ENCODE measurements around the gene FBF1.

Gene FBF1, protein sequence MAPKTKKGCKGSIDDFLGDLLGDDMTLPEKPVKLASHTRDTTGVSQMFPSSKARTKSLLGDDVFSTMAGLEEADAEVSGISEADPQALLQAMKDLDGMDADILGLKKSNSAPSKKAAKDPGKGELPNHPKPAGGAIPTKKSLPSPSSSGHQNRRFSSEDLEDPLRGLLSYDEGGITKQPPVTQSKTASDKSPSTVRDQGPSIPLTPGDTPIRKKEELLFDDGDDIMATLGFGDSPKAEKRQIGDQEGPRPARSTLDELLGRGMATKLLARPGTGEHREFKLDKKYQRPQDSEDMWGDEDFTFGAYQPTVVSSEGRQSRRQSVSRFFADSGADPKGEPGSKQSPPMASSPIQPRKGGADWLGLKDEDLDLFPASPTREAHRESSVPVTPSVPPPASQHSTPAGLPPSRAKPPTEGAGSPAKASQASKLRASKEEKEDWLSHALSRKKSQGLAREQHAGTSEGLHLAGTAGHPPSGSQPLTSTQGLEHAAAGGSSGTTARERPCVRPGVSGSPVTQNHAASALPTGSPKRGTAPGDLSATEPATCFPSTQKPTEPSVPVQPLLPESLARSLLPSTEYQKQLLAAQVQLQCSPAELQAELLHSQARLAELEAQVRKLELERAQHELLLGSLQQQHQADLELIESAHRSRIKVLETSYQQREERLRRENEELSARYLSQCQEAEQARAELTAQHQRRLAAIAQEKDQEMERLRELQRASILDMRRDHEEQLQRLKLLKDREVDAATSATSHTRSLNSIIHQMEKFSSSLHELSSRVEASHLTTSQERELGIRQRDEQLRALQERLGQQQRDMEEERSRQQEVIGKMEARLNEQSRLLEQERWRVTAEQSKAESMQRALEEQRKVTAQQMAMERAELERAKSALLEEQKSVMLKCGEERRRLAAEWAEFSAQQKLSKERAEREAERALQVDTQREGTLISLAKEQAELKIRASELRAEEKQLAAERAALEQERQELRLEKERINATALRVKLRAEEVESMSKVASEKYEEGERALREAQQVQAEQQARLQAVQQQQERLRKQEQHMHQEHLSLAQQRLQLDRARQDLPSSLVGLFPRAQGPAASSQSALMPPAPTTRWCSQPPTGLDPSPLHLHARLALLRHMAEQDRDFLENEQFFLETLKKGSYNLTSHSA

GRCh38 chr17:75940727-75941441 lies at the start of gene FBF1:
Gene FBF1 (minus strand): TSS chr17:75941042. CDS start chr17:75938149, 2,893 bp downstream.
- Histone ChIP-seq H3K27me3 (ENCODE audit: control insufficient read depth in 5 of 5, insufficient read depth in 4 of 5, low read length in 5 of 5) (no peaks in the 10 kb centered on the region), H3K27ac (ENCODE audit: low read depth, low read length) (peak within 1 kb of the TSS; percentile 77), H3K4me3 (ENCODE audit: low read depth in 1 of 5, low read length in 5 of 5) (peak within 1 kb of the TSS; percentile 69 to 84 (median 78)), H3K9me3 (ENCODE audit: control insufficient read depth in 5 of 5, low read length in 5 of 5) (no peaks in the 10 kb centered on the region), H3K4me1 (ENCODE audit: control insufficient read depth in 5 of 5, insufficient read depth in 5 of 5, low read length in 5 of 5) (peaks cover 4 to 40% (median 26%) of the 10 kb centered on the region in 5 donors), H3K36me3 (ENCODE audit: control insufficient read depth in 5 of 5, insufficient read depth in 5 of 5, low read length in 5 of 5) (peaks cover 3 to 15% (median 6%) of the 10 kb centered on the region in 5 donors), H3K9ac (ENCODE audit: low read length in 5 of 5) (peak within 1 kb of the TSS; percentile 81 to 97 (median 90))

- Histone ChIP-seq H3K4me1 (ENCODE audit: control insufficient read depth in 5 of 5, insufficient read depth in 5 of 5, low read length in 5 of 5) (peaks cover 0 to 30% (median 17%) of the 10 kb centered on the region in 5 donors), H3K9me3 (ENCODE audit: control insufficient read depth in 5 of 5, low read length in 5 of 5) (no peaks in the 10 kb centered on the region), H3K27me3 (ENCODE audit: control insufficient read depth in 5 of 5, insufficient read depth in 4 of 5, low read length in 5 of 5) (no peaks in the 10 kb centered on the region), H3K36me3 (ENCODE audit: control insufficient read depth in 5 of 5, insufficient read depth in 5 of 5, low read length in 5 of 5) (peaks cover 0 to 15% (median 6%) of the 10 kb centered on the region in 5 donors), H3K27ac (ENCODE audit: low read depth, low read length) (no peak overlapping the region), H3K4me3 (ENCODE audit: low read depth in 1 of 5, low read length in 5 of 5) (no peak overlapping the region), H3K9ac (ENCODE audit: low read length in 5 of 5) (no peak overlapping the region)
Measured at GRCh38 chr17:75987041-75987440, 46.2 kb upstream of the FBF1 start.

- Histone ChIP-seq H3K36me3 (ENCODE audit: control insufficient read depth in 5 of 5, insufficient read depth in 5 of 5, low read length in 5 of 5) (peaks cover 0 to 6% (median 0%) of the 10 kb centered on the region in 5 donors), H3K9ac (ENCODE audit: low read length in 5 of 5) (no peak overlapping the region), H3K4me3 (ENCODE audit: low read depth in 1 of 5, low read length in 5 of 5) (no peak overlapping the region), H3K9me3 (ENCODE audit: control insufficient read depth in 5 of 5, low read length in 5 of 5) (no peaks in the 10 kb centered on the region), H3K4me1 (ENCODE audit: control insufficient read depth in 5 of 5, insufficient read depth in 5 of 5, low read length in 5 of 5) (peaks cover 0 to 39% (median 24%) of the 10 kb centered on the region in 5 donors), H3K27me3 (ENCODE audit: control insufficient read depth in 5 of 5, insufficient read depth in 4 of 5, low read length in 5 of 5) (no peaks in the 10 kb centered on the region), H3K27ac (ENCODE audit: low read depth, low read length) (no peak overlapping the region)
Measured at GRCh38 chr17:75985986-75986385, 45.1 kb upstream of the FBF1 start.

GRCh38 chr17:75983501-75984181 lies 42.8 kb upstream of the FBF1 start:
- H3K9me3 ChIP-seq (ENCODE audit: control insufficient read depth in 5 of 5, low read length in 5 of 5), result no peaks in the 10 kb centered on the region
- peaks cover 0 to 53% (median 40%) of the 10 kb centered on the region in 5 donors for H3K4me1 ChIP-seq (ENCODE audit: control insufficient read depth in 5 of 5, insufficient read depth in 5 of 5, low read length in 5 of 5)
- peaks cover 0 to 6% (median 0%) of the 10 kb centered on the region in 5 donors for H3K36me3 ChIP-seq (ENCODE audit: control insufficient read depth in 5 of 5, insufficient read depth in 5 of 5, low read length in 5 of 5)
- H3K27me3 ChIP-seq (ENCODE audit: control insufficient read depth in 5 of 5, insufficient read depth in 4 of 5, low read length in 5 of 5), result no peaks in the 10 kb centered on the region
- H3K9ac ChIP-seq (ENCODE audit: low read length in 5 of 5), result peak overlapping the region in 2 of 5 donors; percentile 52 to 70
- H3K27ac ChIP-seq (ENCODE audit: low read depth, low read length), result peak overlapping the region; percentile 64
- H3K4me3 ChIP-seq (ENCODE audit: low read depth in 1 of 5, low read length in 5 of 5), result no peak overlapping the region

DNA sequence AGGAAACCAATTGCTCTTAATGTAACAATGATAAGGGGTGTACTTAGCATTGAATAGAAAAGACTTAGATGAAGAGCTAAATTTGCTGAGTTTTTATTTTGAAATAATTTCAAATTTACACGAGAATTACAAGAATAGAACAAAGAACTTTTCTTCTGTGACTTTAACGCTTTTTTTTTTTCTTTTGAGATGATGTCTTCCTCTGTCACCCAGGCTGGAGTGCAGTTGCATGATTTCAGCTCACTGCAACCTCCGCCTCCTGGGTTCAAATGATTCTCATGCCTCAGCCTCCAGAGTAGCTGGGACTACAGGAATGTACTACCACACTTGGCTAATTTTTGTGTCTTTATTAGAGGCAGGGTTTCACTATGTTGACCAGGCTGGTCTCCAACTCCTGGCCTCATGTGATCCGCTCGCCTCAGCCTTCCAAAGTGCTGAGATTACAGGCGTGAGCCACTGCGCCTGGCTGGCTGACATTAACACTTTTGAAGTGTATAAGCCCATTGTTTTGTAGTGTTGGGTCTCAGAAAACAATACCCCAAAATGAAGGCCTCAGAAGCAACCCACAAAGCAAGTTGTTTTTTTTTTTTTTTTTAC lies 40.3 kb upstream of the FBF1 start:
- Histone ChIP-seq H3K27me3 (ENCODE audit: control insufficient read depth in 5 of 5, insufficient read depth in 4 of 5, low read length in 5 of 5) (no peaks in the 10 kb centered on the region), H3K36me3 (ENCODE audit: control insufficient read depth in 5 of 5, insufficient read depth in 5 of 5, low read length in 5 of 5) (no peaks in the 10 kb centered on the region), H3K9me3 (ENCODE audit: control insufficient read depth in 5 of 5, low read length in 5 of 5) (no peaks in the 10 kb centered on the region), H3K4me1 (ENCODE audit: control insufficient read depth in 5 of 5, insufficient read depth in 5 of 5, low read length in 5 of 5) (peaks cover 1 to 72% (median 61%) of the 10 kb centered on the region in 5 donors), H3K9ac (ENCODE audit: low read length in 5 of 5) (peak overlapping the region in 2 of 5 donors; percentile 66 to 98), H3K4me3 (ENCODE audit: low read depth in 1 of 5, low read length in 5 of 5) (no peak overlapping the region), H3K27ac (ENCODE audit: low read depth, low read length) (peak overlapping the region; percentile 99)

DNA sequence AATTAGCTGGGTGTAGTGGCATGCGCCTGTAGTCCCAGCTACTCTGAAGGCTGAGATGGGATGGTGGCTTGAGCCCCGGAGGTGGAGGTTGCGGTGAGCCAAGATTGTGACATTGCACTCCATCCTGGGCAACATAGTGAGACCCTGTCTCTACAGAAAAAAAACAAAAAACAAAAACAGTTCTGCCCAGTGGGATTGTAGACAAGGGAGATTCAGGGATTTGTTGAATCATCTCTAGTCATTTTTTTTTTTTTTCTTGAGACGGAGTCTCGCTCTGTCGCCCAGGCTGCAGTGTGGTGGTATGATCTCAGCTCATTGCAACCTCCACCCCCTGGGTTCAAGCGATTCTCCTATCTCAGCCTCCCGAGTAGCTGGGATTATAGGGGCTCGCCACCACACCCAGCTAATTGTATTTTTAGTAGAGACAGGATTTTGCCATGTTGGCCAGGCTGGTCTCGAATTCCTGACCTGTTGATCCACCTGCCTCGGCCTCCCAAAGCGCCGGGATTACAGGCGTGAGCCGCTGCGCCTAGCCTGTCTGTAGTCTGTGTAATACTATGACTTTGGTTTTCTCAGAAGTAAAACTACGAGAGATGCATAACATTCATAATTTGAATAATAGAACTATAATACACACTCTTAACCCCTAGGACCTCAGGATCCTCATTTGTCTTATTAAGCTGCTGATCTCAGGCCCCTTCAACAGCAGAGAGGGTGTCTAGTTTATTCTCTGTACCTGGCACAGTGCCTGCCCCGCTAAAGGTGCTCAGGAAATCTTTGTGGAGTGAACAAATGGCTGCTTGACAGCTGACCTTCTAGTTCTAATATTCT lies 39.6 kb upstream of the FBF1 start:
- Histone ChIP-seq H3K36me3 (ENCODE audit: control insufficient read depth in 5 of 5, insufficient read depth in 5 of 5, low read length in 5 of 5) (no peaks in the 10 kb centered on the region), H3K4me1 (ENCODE audit: control insufficient read depth in 5 of 5, insufficient read depth in 5 of 5, low read length in 5 of 5) (peaks cover 1 to 79% (median 69%) of the 10 kb centered on the region in 5 donors), H3K9me3 (ENCODE audit: control insufficient read depth in 5 of 5, low read length in 5 of 5) (no peaks in the 10 kb centered on the region), H3K27me3 (ENCODE audit: control insufficient read depth in 5 of 5, insufficient read depth in 4 of 5, low read length in 5 of 5) (no peaks in the 10 kb centered on the region), H3K9ac (ENCODE audit: low read length in 5 of 5) (peak overlapping the region in 3 of 5 donors; percentile 95 to 99 (median 98)), H3K4me3 (ENCODE audit: low read depth in 1 of 5, low read length in 5 of 5) (peak overlapping the region; percentile 84 to 97 (median 93)), H3K27ac (ENCODE audit: low read depth, low read length) (peak overlapping the region; percentile 99)

GRCh38 chr17:75979705-75980187 lies 38.9 kb upstream of the FBF1 start:
- Histone ChIP-seq H3K27ac (ENCODE audit: low read depth, low read length) (peak overlapping the region; percentile 99), H3K4me3 (ENCODE audit: low read depth in 1 of 5, low read length in 5 of 5) (peak overlapping the region; percentile 84 to 97 (median 93)), H3K27me3 (ENCODE audit: control insufficient read depth in 5 of 5, insufficient read depth in 4 of 5, low read length in 5 of 5) (no peaks in the 10 kb centered on the region), H3K9ac (ENCODE audit: low read length in 5 of 5) (peak overlapping the region; percentile 90 to 99 (median 98)), H3K4me1 (ENCODE audit: control insufficient read depth in 5 of 5, insufficient read depth in 5 of 5, low read length in 5 of 5) (peaks cover 1 to 84% (median 71%) of the 10 kb centered on the region in 5 donors), H3K36me3 (ENCODE audit: control insufficient read depth in 5 of 5, insufficient read depth in 5 of 5, low read length in 5 of 5) (no peaks in the 10 kb centered on the region), H3K9me3 (ENCODE audit: control insufficient read depth in 5 of 5, low read length in 5 of 5) (no peaks in the 10 kb centered on the region)
